Loucy (cell line): ENCODE data around the gene TSPO.

Experiments used
- EZH2phosphoT487 ChIP-seq: fragments of 200-600 bp; IDR thresholded peaks from 2 replicates; pipeline ENCODE4 v1.6.1; 2018; ENCODE audit warnings: antibody characterized with exemption, mild to moderate bottlenecking, moderate library complexity, borderline replicate concordance
- TF ChIP-seq, protein P1 (sequence below): fragments of 200-600 bp; sonication (generic); conservative IDR thresholded peaks from 2 replicates; pipeline ENCODE4 v1.5.1; 2014; ENCODE audit warnings: mild to moderate bottlenecking, antibody characterized with exemption, low read length

DNA sequence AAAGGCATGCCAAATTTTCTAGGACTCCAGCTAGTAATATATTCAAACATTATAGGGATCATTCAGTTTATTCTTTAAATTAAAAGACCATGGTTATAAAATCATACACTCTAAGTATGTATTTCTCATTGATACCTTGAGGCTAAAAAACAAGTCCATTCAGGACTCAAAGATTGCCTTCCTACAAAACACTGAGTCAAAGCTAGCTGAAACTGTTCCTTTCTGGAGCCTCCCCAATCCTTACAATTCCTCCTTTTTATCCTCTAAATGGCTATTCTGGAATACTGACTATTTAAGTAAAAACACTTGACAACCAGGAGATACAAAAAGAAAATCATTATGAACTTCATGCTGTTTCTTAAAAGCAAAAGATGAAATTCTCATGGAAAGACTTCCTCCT lies 40.5 kb downstream of the TSPO start:
- TF ChIP-seq, protein P1, sequence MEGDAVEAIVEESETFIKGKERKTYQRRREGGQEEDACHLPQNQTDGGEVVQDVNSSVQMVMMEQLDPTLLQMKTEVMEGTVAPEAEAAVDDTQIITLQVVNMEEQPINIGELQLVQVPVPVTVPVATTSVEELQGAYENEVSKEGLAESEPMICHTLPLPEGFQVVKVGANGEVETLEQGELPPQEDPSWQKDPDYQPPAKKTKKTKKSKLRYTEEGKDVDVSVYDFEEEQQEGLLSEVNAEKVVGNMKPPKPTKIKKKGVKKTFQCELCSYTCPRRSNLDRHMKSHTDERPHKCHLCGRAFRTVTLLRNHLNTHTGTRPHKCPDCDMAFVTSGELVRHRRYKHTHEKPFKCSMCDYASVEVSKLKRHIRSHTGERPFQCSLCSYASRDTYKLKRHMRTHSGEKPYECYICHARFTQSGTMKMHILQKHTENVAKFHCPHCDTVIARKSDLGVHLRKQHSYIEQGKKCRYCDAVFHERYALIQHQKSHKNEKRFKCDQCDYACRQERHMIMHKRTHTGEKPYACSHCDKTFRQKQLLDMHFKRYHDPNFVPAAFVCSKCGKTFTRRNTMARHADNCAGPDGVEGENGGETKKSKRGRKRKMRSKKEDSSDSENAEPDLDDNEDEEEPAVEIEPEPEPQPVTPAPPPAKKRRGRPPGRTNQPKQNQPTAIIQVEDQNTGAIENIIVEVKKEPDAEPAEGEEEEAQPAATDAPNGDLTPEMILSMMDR = no peak
- TF ChIP-seq EZH2phosphoT487 = no peak
